Adrenal gland (tissue), 5 donors: ENCODE data around the gene MUS81.

Experiments used
- CTCF ChIP-seq, 6 experiments: fragments of 450-650 bp in 4 of 6; fragments of 200-600 bp in 2 of 6; sonication (generic) in 1 of 6; IDR thresholded peaks; 1 replicate in 5 of 6; 2 replicates in 1 of 6; pipeline versions ENCODE4 v1.5.1 to v1.8.0; 2016 to 2021; ENCODE audit warnings: antibody characterized with exemption in 6 of 6, mild to moderate bottlenecking in 2 of 6, moderate library complexity in 1 of 6
- POLR2A ChIP-seq, 2 donors: fragments of 450-650 bp; IDR thresholded peaks; one replicate each; pipeline ENCODE4 v1.6.1; 2017; ENCODE audit warnings: antibody characterized with exemption in 2 of 2, mild to moderate bottlenecking in 2 of 2, moderate library complexity in 1 of 2
- donor health status: DM: no; HTN: no; CAD: no.

GRCh38 chr11:65863889-65864705 lies 3.9 kb downstream of the MUS81 start:
- TF ChIP-seq CTCF (IDR thresholded peaks at IDR 0.05) (no peak), POLR2A (IDR thresholded peaks at IDR 0.05) (no peak)
